ENCODE measurements around the gene ESRRA.

ESRRA gene

DNA sequence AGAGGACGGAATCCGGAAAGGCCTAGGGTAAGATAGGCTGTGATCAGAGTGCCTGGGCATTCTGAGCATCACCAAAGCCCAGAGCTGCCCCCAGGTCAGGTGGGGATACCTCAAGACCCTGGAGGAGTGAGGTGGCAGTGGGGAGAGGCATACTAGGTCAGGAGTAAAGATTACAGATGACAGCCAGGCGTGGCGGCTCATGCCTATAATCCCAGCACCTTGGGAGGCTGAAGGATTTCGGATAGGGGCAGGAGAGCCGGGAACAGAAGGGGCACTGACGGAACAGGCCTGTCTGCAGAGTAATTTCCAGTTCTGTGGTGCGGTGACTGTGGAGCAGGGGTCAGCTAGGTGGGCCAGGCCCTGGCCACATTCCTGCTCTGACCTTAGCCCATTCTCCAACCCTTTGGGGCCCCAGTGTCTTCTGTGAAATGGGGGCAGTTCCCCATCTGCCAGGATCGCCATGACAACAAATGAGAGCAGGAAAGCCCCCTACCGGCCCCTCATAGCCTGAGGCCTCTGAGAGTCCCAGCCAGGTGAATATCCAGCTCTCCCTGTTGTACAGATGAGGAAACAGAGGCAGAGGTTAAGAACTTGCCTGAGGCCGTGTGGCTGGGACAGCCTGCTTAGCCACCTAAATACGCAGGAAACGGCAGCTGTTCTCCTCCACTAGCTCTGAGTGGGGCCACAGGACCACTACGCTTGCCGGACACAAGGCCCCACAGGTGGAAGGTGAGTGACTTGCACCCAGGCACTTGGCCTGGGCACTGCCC is 30.1 kb upstream of the ESRRA start:
- ChIA-PET CTCF (interaction anchor here (0.6 to 4.8 kb wide), 7 partner anchors 9 to 72 kb away, joined by 3 to 19 read pairs (median 4); partner anchors contain the start of genes BAD and CATSPERZ), POLR2A (interaction anchor here (0.6 kb wide), 1 partner anchor 22 kb away, joined by 5 read pairs; no protein-coding TSS in a partner anchor)
- Histone ChIP-seq H3K36me3 (ENCODE audit: control insufficient read depth in 4 of 4, insufficient read depth in 4 of 4, low read length in 3 of 4) (peaks cover 4 to 29% (median 22%) of the 10 kb centered on the region in 4 experiments), H3K9me3 (ENCODE audit: control extremely low read depth in 1 of 5, control insufficient read depth in 4 of 5, insufficient read depth in 2 of 5, low read depth in 1 of 5, low read length in 4 of 5) (no peaks in the 10 kb centered on the region), H3K4me3 (ENCODE audit: control insufficient read depth in 1 of 7, extremely low read depth in 1 of 7, insufficient read depth in 4 of 7, low read depth in 2 of 7, low read length in 6 of 7) (no peak overlapping the region), H3K27ac (ENCODE audit: insufficient read depth in 1 of 2, low read depth in 1 of 2, low read length in 2 of 2, poor library complexity in 1 of 2, severe bottlenecking in 2 of 2) (no peak overlapping the region), H3K4me1 (ENCODE audit: control extremely low read depth in 1 of 4, control insufficient read depth in 4 of 4, insufficient read depth in 4 of 4, low read length in 3 of 4) (peaks cover 0 to 20% (median 16%) of the 10 kb centered on the region in 4 experiments), H3K27me3 (replicated peaks in 2 of 5; ENCODE audit: control insufficient read depth in 4 of 5, insufficient read depth in 5 of 5, low read length in 4 of 5) (no peaks in the 10 kb centered on the region)
- 97% methylated on average over 15 of the region's 15 CpGs for WGBS (ENCODE audit: insufficient coverage)
- DNase-seq: no peak

DNA sequence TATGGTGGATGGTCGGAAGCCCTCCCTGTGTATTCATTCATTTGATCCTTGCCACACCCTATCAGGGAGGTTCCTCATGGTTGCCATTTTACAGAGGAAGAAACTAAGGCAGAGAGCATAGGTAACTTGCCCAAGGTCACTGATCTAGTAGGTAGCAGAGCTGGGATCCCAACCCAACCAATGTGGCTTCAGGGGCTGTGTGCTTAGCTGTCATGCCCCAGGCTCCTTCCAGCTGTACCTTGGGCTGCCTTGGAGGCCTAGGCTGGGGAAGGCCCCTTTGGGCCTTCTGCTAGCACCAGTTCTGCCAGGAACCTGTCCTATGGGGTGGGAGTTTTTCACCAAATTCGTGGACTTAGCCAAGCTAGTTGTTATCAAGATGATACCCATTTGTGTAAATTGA is 29.5 kb upstream of the ESRRA start:
- no peak for DNase-seq
- H3K27ac ChIP-seq (ENCODE audit: insufficient read depth in 1 of 2, low read depth in 1 of 2, low read length in 2 of 2, poor library complexity in 1 of 2, severe bottlenecking in 2 of 2): no peak overlapping the region
- H3K4me3 ChIP-seq (ENCODE audit: control insufficient read depth in 1 of 7, extremely low read depth in 1 of 7, insufficient read depth in 4 of 7, low read depth in 2 of 7, low read length in 6 of 7): no peak overlapping the region
- H3K4me1 ChIP-seq (ENCODE audit: control extremely low read depth in 1 of 4, control insufficient read depth in 4 of 4, insufficient read depth in 4 of 4, low read length in 3 of 4): peaks cover 0 to 15% (median 10%) of the 10 kb centered on the region in 4 experiments
- ChIA-PET CTCF (interaction anchor here (0.8 to 4.8 kb wide), 3 partner anchors 25 to 72 kb away, joined by 3 to 19 read pairs (median 4); partner anchors contain the start of gene CATSPERZ), POLR2A (interaction anchor here (0.6 kb wide), 2 partner anchors 21 to 1618 kb away, joined by 3 to 5 read pairs; no protein-coding TSS in a partner anchor)
- H3K36me3 ChIP-seq (ENCODE audit: control insufficient read depth in 4 of 4, insufficient read depth in 4 of 4, low read length in 3 of 4): peaks cover 4 to 29% (median 22%) of the 10 kb centered on the region in 4 experiments
- WGBS (ENCODE audit: insufficient coverage): 100% methylated on average over 1 of the region's 2 CpGs
- no peaks in the 10 kb centered on the region for H3K9me3 ChIP-seq (ENCODE audit: control extremely low read depth in 1 of 5, control insufficient read depth in 4 of 5, insufficient read depth in 2 of 5, low read depth in 1 of 5, low read length in 4 of 5)
- no peaks in the 10 kb centered on the region for H3K27me3 ChIP-seq (replicated peaks in 2 of 5; ENCODE audit: control insufficient read depth in 4 of 5, insufficient read depth in 5 of 5, low read length in 4 of 5)

DNA sequence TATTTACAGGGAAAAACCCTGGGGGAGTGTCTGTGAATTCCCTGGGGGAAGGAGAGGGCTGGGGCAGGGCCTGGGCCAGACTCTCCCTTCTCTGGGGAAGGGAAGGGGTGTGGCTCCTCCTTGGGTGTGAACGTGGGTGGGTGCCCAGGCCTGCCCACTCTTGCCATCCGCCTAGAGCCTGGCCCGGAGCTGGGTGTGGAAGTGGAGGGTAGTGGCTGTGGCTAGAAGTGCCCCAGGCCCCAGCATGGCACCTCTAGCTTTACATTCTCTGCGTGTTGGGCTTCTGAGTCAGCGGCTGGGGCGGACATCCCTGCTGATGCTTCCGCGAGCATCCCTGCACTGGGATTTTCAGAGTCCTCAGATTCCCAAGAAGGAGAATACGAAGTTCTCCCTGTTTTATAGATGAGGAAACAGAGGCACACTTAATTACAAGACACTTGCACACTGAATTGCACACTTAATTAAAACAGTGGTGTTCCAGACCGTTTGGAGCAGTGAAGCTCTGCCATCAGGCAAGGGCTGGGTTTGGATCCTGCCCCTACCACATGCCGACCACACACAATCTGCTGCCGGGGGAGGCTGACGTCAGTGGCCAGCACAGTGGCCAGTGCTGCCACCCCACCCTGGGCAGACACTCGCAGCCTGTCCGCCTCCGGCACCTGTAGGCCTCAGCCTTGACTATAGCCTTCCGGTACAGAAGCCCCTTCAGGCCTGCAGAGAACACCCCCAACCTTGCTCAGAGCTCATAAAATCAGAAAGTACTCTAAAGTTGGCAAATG is 28.5 kb upstream of the ESRRA start:
- H3K27ac ChIP-seq (ENCODE audit: insufficient read depth in 1 of 2, low read depth in 1 of 2, low read length in 2 of 2, poor library complexity in 1 of 2, severe bottlenecking in 2 of 2): no peak overlapping the region
- H3K4me1 ChIP-seq (ENCODE audit: control extremely low read depth in 1 of 4, control insufficient read depth in 4 of 4, insufficient read depth in 4 of 4, low read length in 3 of 4): peaks cover 0 to 9% (median 5%) of the 10 kb centered on the region in 4 experiments
- no peaks in the 10 kb centered on the region for H3K9me3 ChIP-seq (ENCODE audit: control extremely low read depth in 1 of 5, control insufficient read depth in 4 of 5, insufficient read depth in 2 of 5, low read depth in 1 of 5, low read length in 4 of 5)
- no peak for DNase-seq
- ChIA-PET POLR2A (no interaction called here), CTCF (interaction anchor here (0.6 to 4.8 kb wide), 7 partner anchors 9 to 48 kb away, joined by 3 to 19 read pairs (median 3); partner anchors contain the start of genes CATSPERZ and GPR137)
- no peaks in the 10 kb centered on the region for H3K27me3 ChIP-seq (replicated peaks in 2 of 5; ENCODE audit: control insufficient read depth in 4 of 5, insufficient read depth in 5 of 5, low read length in 4 of 5)
- H3K36me3 ChIP-seq (ENCODE audit: control insufficient read depth in 4 of 4, insufficient read depth in 4 of 4, low read length in 3 of 4): peaks cover 4 to 33% (median 24%) of the 10 kb centered on the region in 4 experiments
- WGBS (ENCODE audit: insufficient coverage): 99% methylated on average over 14 of the region's 17 CpGs
- no peak overlapping the region for H3K4me3 ChIP-seq (ENCODE audit: control insufficient read depth in 1 of 7, extremely low read depth in 1 of 7, insufficient read depth in 4 of 7, low read depth in 2 of 7, low read length in 6 of 7)

GRCh38 chr11:64278576-64279190 is 26.6 kb upstream of the ESRRA start:
- Histone ChIP-seq H3K4me1 (ENCODE audit: control extremely low read depth in 1 of 4, control insufficient read depth in 4 of 4, insufficient read depth in 4 of 4, low read length in 3 of 4) (peaks cover 0 to 5% (median under 1%) of the 10 kb centered on the region in 4 experiments), H3K9me3 (ENCODE audit: control extremely low read depth in 1 of 5, control insufficient read depth in 4 of 5, insufficient read depth in 2 of 5, low read depth in 1 of 5, low read length in 4 of 5) (no peaks in the 10 kb centered on the region), H3K27ac (ENCODE audit: insufficient read depth in 1 of 2, low read depth in 1 of 2, low read length in 2 of 2, poor library complexity in 1 of 2, severe bottlenecking in 2 of 2) (no peak overlapping the region), H3K27me3 (replicated peaks in 2 of 5; ENCODE audit: control insufficient read depth in 4 of 5, insufficient read depth in 5 of 5, low read length in 4 of 5) (no peaks in the 10 kb centered on the region), H3K36me3 (ENCODE audit: control insufficient read depth in 4 of 4, insufficient read depth in 4 of 4, low read length in 3 of 4) (peaks cover 6 to 33% (median 24%) of the 10 kb centered on the region in 4 experiments), H3K4me3 (ENCODE audit: control insufficient read depth in 1 of 7, extremely low read depth in 1 of 7, insufficient read depth in 4 of 7, low read depth in 2 of 7, low read length in 6 of 7) (no peak overlapping the region)
- ChIA-PET POLR2A (no interaction called here), CTCF (interaction anchor here (0.7 to 4.8 kb wide), 4 partner anchors 11 to 54 kb away, joined by 3 to 19 read pairs (median 4); partner anchors contain the start of gene CATSPERZ)
- DNase-seq: no peak
- WGBS (ENCODE audit: insufficient coverage): 93% methylated on average over 8 of the region's 8 CpGs

- Histone ChIP-seq H3K27me3 (replicated peaks in 2 of 5; ENCODE audit: control insufficient read depth in 4 of 5, insufficient read depth in 5 of 5, low read length in 4 of 5) (no peaks in the 10 kb centered on the region), H3K4me3 (ENCODE audit: control insufficient read depth in 1 of 7, extremely low read depth in 1 of 7, insufficient read depth in 4 of 7, low read depth in 2 of 7, low read length in 6 of 7) (no peak overlapping the region), H3K4me1 (ENCODE audit: control extremely low read depth in 1 of 4, control insufficient read depth in 4 of 4, insufficient read depth in 4 of 4, low read length in 3 of 4) (peaks cover 0 to 21% (median 20%) of the 10 kb centered on the region in 4 experiments), H3K27ac (ENCODE audit: insufficient read depth in 1 of 2, low read depth in 1 of 2, low read length in 2 of 2, poor library complexity in 1 of 2, severe bottlenecking in 2 of 2) (no peak overlapping the region), H3K36me3 (ENCODE audit: control insufficient read depth in 4 of 4, insufficient read depth in 4 of 4, low read length in 3 of 4) (peaks cover 4 to 26% (median 12%) of the 10 kb centered on the region in 4 experiments), H3K9me3 (ENCODE audit: control extremely low read depth in 1 of 5, control insufficient read depth in 4 of 5, insufficient read depth in 2 of 5, low read depth in 1 of 5, low read length in 4 of 5) (no peaks in the 10 kb centered on the region)
- ChIA-PET CTCF (interaction anchor here (0.6 to 6.4 kb wide), 5 partner anchors 11 to 122 kb away, joined by 3 to 42 read pairs (median 3); partner anchors contain the start of gene CATSPERZ), POLR2A (interaction anchor here (0.7 kb wide), 1 partner anchor 45 kb away, joined by 6 read pairs; no protein-coding TSS in a partner anchor)
- 98% methylated on average over 15 of the region's 22 CpGs for WGBS (ENCODE audit: insufficient coverage)
- DNase-seq: no peak
Observed at GRCh38 chr11:64281957-64282770, 23.2 kb upstream of the ESRRA start.

GRCh38 chr11:64283092-64283491 is 22.2 kb upstream of the ESRRA start:
- peak overlapping the region; percentile 28 to 99 for H3K27ac ChIP-seq (ENCODE audit: insufficient read depth in 1 of 2, low read depth in 1 of 2, low read length in 2 of 2, poor library complexity in 1 of 2, severe bottlenecking in 2 of 2)
- no peaks in the 10 kb centered on the region for H3K27me3 ChIP-seq (replicated peaks in 2 of 5; ENCODE audit: control insufficient read depth in 4 of 5, insufficient read depth in 5 of 5, low read length in 4 of 5)
- ChIA-PET POLR2A (interaction anchor here (2.9 kb wide), 1 partner anchor 13 kb away, joined by 30 read pairs; no protein-coding TSS in a partner anchor), CTCF (interaction anchor here (0.6 to 6.4 kb wide), 8 partner anchors 9 to 123 kb away, joined by 3 to 42 read pairs (median 6); partner anchors contain the start of genes CATSPERZ, FERMT3 and PLCB3)
- no peaks in the 10 kb centered on the region for H3K9me3 ChIP-seq (ENCODE audit: control extremely low read depth in 1 of 5, control insufficient read depth in 4 of 5, insufficient read depth in 2 of 5, low read depth in 1 of 5, low read length in 4 of 5)
- peaks cover 0 to 21% (median 20%) of the 10 kb centered on the region in 4 experiments for H3K4me1 ChIP-seq (ENCODE audit: control extremely low read depth in 1 of 4, control insufficient read depth in 4 of 4, insufficient read depth in 4 of 4, low read length in 3 of 4)
- H3K36me3 ChIP-seq (ENCODE audit: control insufficient read depth in 4 of 4, insufficient read depth in 4 of 4, low read length in 3 of 4): peaks cover 4 to 21% (median 9%) of the 10 kb centered on the region in 4 experiments
- no peak overlapping the region for H3K4me3 ChIP-seq (ENCODE audit: control insufficient read depth in 1 of 7, extremely low read depth in 1 of 7, insufficient read depth in 4 of 7, low read depth in 2 of 7, low read length in 6 of 7)
- no peak for DNase-seq
- 100% methylated on average over 3 of the region's 3 CpGs for WGBS (ENCODE audit: insufficient coverage)
